Caco-2 (cell line): ENCODE results near the gene ACSL1. TPM values are rescaled to one million over a fixed set of nuclear protein-coding genes. Genes with fewer than 3 reads are reported as not detected.

ENCODE experiments used
- BruUV-seq: library from RNA; stranded (reverse); fragments of 400-500 nt; replicated peaks from 2 replicates; lab custom pipeline; 2021; lab: Mats Ljungman, UMichigan
- CTCF ChIA-PET: fragments of 300-600 bp; sonication (Branson Sonifier 250); formaldehyde crosslinking; loops from one replicate; lab custom pipeline; 2022; ENCODE audit warnings: antibody characterized with exemption; lab: Charles Lee
- POLR2A ChIA-PET: fragments of 300-600 bp; sonication (Branson Sonifier 250); formaldehyde crosslinking; loops from one replicate; lab custom pipeline; 2022; ENCODE audit warnings: antibody characterized with exemption; lab: Charles Lee
- DNase-seq, 2 experiments: peaks; one replicate each; pipeline versions ENCODE4 v3.0.0 to v3.0.0-alpha.2; 2020 to 2022
- H3K27me3 ChIP-seq: replicated peaks from 2 replicates; pipeline ENCODE4 v1.6.0; 2011; ENCODE audit warnings: low read length; ENCODE audit not compliant: control insufficient read depth, insufficient read depth
- H3K36me3 ChIP-seq: 2 replicates; pipeline ENCODE4 v1.5.1; 2011; ENCODE audit warnings: low read length; ENCODE audit not compliant: control insufficient read depth, insufficient read depth
- H3K4me1 ChIP-seq: fragments of 250-450 bp; sonication (Bioruptor Pico); 2 replicates; pipeline ENCODE4 v1.5.1; 2020; ENCODE audit warnings: mild to moderate bottlenecking
- H3K4me3 ChIP-seq: 2 replicates; pipeline ENCODE4 v1.5.1; 2011; ENCODE audit warnings: low read depth, mild to moderate bottlenecking, control low read depth, low read length
- H3K9me3 ChIP-seq: fragments of 250-450 bp; sonication (Bioruptor Pico); 2 replicates; pipeline ENCODE4 v1.5.1; 2020; ENCODE audit warnings: mild to moderate bottlenecking, moderate library complexity
- H3K27ac Mint-ChIP-seq: one replicate; pipeline ENCODE4 v1.8.0; 2022; ENCODE audit warnings: mixed read lengths; ENCODE audit not compliant: unreplicated experiment
- H3K27me3 Mint-ChIP-seq: one replicate; pipeline ENCODE4 v1.8.0; 2022; ENCODE audit warnings: mixed read lengths; ENCODE audit not compliant: insufficient read depth, unreplicated experiment
- H3K36me3 Mint-ChIP-seq: one replicate; pipeline ENCODE4 v1.8.0; 2022; ENCODE audit warnings: mild to moderate bottlenecking, mixed read lengths; ENCODE audit not compliant: insufficient read depth, unreplicated experiment
- H3K4me1 Mint-ChIP-seq: one replicate; pipeline ENCODE4 v1.8.0; 2022; ENCODE audit warnings: low read depth, mixed read lengths; ENCODE audit not compliant: unreplicated experiment
- H3K4me3 Mint-ChIP-seq: one replicate; pipeline ENCODE4 v1.8.0; 2022; ENCODE audit warnings: mild to moderate bottlenecking, moderate library complexity, mixed read lengths; ENCODE audit not compliant: unreplicated experiment
- H3K9me3 Mint-ChIP-seq: one replicate; pipeline ENCODE4 v1.8.0; 2022; ENCODE audit warnings: mixed read lengths; ENCODE audit not compliant: unreplicated experiment
- intact Hi-C: fragments of 100-400 bp; cut with micrococcal nuclease; formaldehyde crosslinking; loops from one replicate; pipeline ENCODE4 v1.10.0; 2022; ENCODE audit not compliant: unreplicated experiment
- total RNA-seq: library from RNA; stranded (reverse); gene quantifications from 2 replicates; pipeline ENCODE4 v1.2.3, GENCODE V29; 2022
- TF ChIP-seq, protein P1 (sequence below), 2 experiments: fragments of 200-600 bp in 1 of 2; IDR thresholded peaks; 1 replicate in 1 of 2; 2 replicates in 1 of 2; pipeline versions ENCODE4 v1.5.1 to v1.8.0; 2011 to 2022; ENCODE audit warnings: antibody characterized with exemption in 1 of 2, control low read depth in 1 of 2, inconsistent platforms in 1 of 2, low read depth in 1 of 2, low read length in 1 of 2, mild to moderate bottlenecking in 1 of 2, moderate library complexity in 1 of 2; ENCODE audit not compliant: insufficient read depth in 1 of 2, severe bottlenecking in 1 of 2, unreplicated experiment in 1 of 2

Gene ACSL1
- total RNA-seq, 1 experiment from 2014 or later, result 100 TPM

DNA sequence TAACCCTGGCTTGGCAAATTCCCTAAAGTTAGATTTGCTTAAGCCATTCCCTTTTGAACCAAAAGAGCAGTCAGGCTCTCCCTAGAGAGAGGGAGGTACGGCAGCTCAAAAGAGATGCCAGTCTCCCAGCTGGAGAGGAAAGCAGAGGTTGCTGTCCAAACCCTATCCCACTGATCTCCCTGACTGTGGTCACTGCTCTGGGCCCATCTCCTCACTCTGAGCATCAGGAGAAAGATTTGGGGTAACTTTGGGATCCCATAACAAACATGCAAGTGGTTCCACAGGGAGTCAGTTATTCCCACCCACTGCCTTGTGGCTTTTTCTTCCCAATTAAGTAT, 17.1 kb downstream of the ACSL1 start:
- Mint-ChIP-seq H3K27ac (no peak overlapping the region), H3K4me3 (no peak overlapping the region), H3K9me3 (no peaks in the 10 kb centered on the region), H3K27me3 (no peaks in the 10 kb centered on the region), H3K36me3 (peaks cover 8% of the 10 kb centered on the region), H3K4me1 (peaks cover 49% of the 10 kb centered on the region)
- no peaks in the 10 kb centered on the region for H3K36me3 ChIP-seq
- DNase-seq, result no peak
- BruUV-seq, result no TSS peak
- CTCF ChIA-PET, result no interaction called here
- H3K9me3 ChIP-seq, result no peaks in the 10 kb centered on the region
- H3K4me1 ChIP-seq, result peaks cover 18% of the 10 kb centered on the region
- H3K4me3 ChIP-seq, result no peak overlapping the region
- TF ChIP-seq, protein P1, sequence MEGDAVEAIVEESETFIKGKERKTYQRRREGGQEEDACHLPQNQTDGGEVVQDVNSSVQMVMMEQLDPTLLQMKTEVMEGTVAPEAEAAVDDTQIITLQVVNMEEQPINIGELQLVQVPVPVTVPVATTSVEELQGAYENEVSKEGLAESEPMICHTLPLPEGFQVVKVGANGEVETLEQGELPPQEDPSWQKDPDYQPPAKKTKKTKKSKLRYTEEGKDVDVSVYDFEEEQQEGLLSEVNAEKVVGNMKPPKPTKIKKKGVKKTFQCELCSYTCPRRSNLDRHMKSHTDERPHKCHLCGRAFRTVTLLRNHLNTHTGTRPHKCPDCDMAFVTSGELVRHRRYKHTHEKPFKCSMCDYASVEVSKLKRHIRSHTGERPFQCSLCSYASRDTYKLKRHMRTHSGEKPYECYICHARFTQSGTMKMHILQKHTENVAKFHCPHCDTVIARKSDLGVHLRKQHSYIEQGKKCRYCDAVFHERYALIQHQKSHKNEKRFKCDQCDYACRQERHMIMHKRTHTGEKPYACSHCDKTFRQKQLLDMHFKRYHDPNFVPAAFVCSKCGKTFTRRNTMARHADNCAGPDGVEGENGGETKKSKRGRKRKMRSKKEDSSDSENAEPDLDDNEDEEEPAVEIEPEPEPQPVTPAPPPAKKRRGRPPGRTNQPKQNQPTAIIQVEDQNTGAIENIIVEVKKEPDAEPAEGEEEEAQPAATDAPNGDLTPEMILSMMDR (IDR thresholded peaks at IDR 0.05; ENCODE audit: insufficient read depth in 1 of 2, low read depth in 1 of 2, low read length in 1 of 2, severe bottlenecking in 1 of 2, unreplicated experiment in 1 of 2), result no peak
- intact Hi-C loops, result no loop called here
- POLR2A ChIA-PET, result no interaction called here
- no peaks in the 10 kb centered on the region for H3K27me3 ChIP-seq

DNA sequence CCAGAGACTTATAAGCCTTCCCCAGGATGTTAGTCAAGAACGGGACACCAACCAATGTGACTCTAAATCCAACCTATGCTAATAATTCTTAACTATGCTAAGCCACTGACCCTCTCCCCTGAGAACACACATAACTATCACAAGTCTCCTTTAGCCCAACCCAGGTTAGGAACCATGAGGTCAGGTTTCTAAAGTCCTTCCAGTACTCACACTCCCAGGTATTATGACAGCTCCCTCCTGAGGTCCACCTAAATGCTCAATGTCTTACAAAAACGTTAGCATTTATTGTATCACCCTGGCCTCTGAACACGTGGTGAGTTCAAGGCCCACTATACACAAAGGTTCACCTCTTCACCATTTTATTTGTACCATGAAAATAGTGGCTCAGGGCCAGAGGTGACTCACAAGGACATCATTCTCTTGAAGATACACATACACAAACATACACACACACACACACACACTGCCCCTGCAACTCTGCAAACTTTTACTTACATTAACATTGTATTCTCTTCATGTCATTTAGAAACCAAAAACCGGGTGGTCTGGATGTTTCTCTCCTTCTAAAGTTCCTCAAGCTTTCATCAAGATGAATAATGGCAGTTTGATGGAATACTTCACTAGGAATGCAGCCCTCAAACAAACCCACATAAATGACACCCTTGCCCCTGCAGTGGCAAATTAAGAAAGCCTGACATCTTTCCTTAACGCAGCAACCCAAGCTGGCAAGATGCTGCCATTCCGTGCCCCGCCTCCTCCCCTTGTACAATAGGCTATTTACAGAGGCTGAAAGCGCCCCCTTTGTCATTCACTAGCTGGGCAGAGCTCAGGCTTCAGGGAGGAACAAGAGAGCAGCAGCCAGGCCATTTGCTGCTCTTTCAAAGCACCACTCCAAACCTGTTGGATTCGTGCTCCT, 17.7 kb downstream of the ACSL1 start:
- ChIA-PET CTCF (no interaction called here), POLR2A (no interaction called here)

DNA sequence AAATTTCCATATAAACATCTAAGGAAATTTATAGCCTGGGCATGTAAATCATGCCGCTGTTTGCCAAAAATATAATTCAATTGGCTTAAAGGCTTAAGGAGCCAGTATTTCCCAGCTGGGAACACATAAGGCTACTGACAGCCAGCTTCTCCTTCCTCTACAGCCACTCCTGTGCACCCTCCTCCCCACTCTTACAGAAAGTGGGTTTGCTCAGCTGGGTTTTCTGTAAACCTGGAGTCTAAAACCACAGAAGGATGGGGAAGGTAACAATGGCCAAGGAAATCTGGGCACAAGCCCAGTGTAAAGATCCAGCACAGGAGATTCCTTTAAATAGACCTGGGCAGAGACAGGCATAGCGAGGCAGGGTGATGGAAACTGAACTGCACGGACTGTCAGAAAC, 18.5 kb downstream of the ACSL1 start:
- ChIA-PET POLR2A (no interaction called here), CTCF (no interaction called here)
- Histone ChIP-seq H3K4me3 (no peak overlapping the region), H3K9me3 (no peaks in the 10 kb centered on the region), H3K36me3 (no peaks in the 10 kb centered on the region), H3K4me1 (peaks cover 4% of the 10 kb centered on the region), H3K27me3 (no peaks in the 10 kb centered on the region)
- Mint-ChIP-seq H3K9me3 (no peaks in the 10 kb centered on the region), H3K27me3 (no peaks in the 10 kb centered on the region), H3K4me3 (no peak overlapping the region), H3K4me1 (peaks cover 37% of the 10 kb centered on the region), H3K36me3 (peaks cover 7% of the 10 kb centered on the region), H3K27ac (no peak overlapping the region)
- DNase-seq, result no peak
- BruUV-seq, result no TSS peak
- intact Hi-C loops, result no loop called here
- TF ChIP-seq, protein P1 (IDR thresholded peaks at IDR 0.05; ENCODE audit: insufficient read depth in 1 of 2, low read depth in 1 of 2, low read length in 1 of 2, severe bottlenecking in 1 of 2, unreplicated experiment in 1 of 2), result no peak

More for the DNA sequence above, 17.7 kb downstream of the ACSL1 start:
- Mint-ChIP-seq H3K4me3 (no peak overlapping the region), H3K9me3 (no peaks in the 10 kb centered on the region), H3K27me3 (no peaks in the 10 kb centered on the region), H3K27ac (no peak overlapping the region), H3K4me1 (peaks cover 45% of the 10 kb centered on the region), H3K36me3 (peaks cover 5% of the 10 kb centered on the region)
- no peak overlapping the region for H3K4me3 ChIP-seq
- H3K9me3 ChIP-seq, result no peaks in the 10 kb centered on the region
- H3K4me1 ChIP-seq, result peaks cover 12% of the 10 kb centered on the region
- DNase-seq, result no peak
- no peaks in the 10 kb centered on the region for H3K27me3 ChIP-seq
- TF ChIP-seq, protein P1 (IDR thresholded peaks at IDR 0.05; ENCODE audit: insufficient read depth in 1 of 2, low read depth in 1 of 2, low read length in 1 of 2, severe bottlenecking in 1 of 2, unreplicated experiment in 1 of 2), result no peak
- intact Hi-C loops, result no loop called here
- no peaks in the 10 kb centered on the region for H3K36me3 ChIP-seq
- no TSS peak for BruUV-seq
